NCI-H1105 treated with DMSO at 0.1 percent for 48 hours (cell line): ENCODE measurements around the gene ATG2A.

ENCODE experiments used
- DNase-seq: peaks from one replicate; lab custom pipeline; 2025; lab: John Stamatoyannopoulos, UW

Gene ATG2A

GRCh38 chr11:64870176-64870892 is 46.7 kb downstream of the ATG2A start:
- no peak for DNase-seq

GRCh38 chr11:64869571-64870175 is 47.3 kb downstream of the ATG2A start:
- no peak for DNase-seq

GRCh38 chr11:64868904-64869570 is 48.0 kb downstream of the ATG2A start:
- no peak for DNase-seq

GRCh38 chr11:64867748-64868462 is 49.1 kb downstream of the ATG2A start:
- no peak for DNase-seq

GRCh38 chr11:64866173-64866491 is 50.9 kb downstream of the ATG2A start:
- no peak for DNase-seq

- no peak for DNase-seq
Measured at GRCh38 chr11:64865286-64866172, 51.5 kb downstream of the ATG2A start.

GRCh38 chr11:64864473-64865285 is 52.3 kb downstream of the ATG2A start:
- no peak for DNase-seq

- DNase-seq, result no peak
Measured at GRCh38 chr11:64864135-64864472, 52.9 kb downstream of the ATG2A start.

GRCh38 chr11:64863391-64864060 is 53.5 kb downstream of the ATG2A start:
- DNase-seq, result no peak

GRCh38 chr11:64862987-64863390 is 54.0 kb downstream of the ATG2A start:
- DNase-seq, result no peak

- DNase-seq, result no peak
Measured at GRCh38 chr11:64861227-64861975, 55.6 kb downstream of the ATG2A start.

GRCh38 chr11:64859542-64860414 is 57.2 kb downstream of the ATG2A start:
- no peak for DNase-seq

GRCh38 chr11:64858467-64859263 is 58.3 kb downstream of the ATG2A start:
- DNase-seq, result no peak

GRCh38 chr11:64857485-64857884 is 59.5 kb downstream of the ATG2A start:
- no peak for DNase-seq

- DNase-seq, result no peak
Measured at GRCh38 chr11:64856382-64857227, 60.4 kb downstream of the ATG2A start.

GRCh38 chr11:64855596-64856304 is 61.3 kb downstream of the ATG2A start:
- DNase-seq, result no peak
